Left renal cortex interstitium (tissue), 4 donors: Measurements from ENCODE around the gene KMT5C. TPM values are rescaled to one million over a fixed set of nuclear protein-coding genes. Genes with fewer than 3 reads are reported as not detected.
A peak's percentile ranks its signal among the peaks of the same experiment; 100 is the strongest.

ENCODE experiments used
- DNase-seq, 4 donors: peaks; one replicate each; pipeline ENCODE4 v3.0.0-alpha.2; 2013; ENCODE audit warnings: low read depth in 4 of 4, low spot score in 2 of 4, missing footprints in 1 of 4
- polyA plus RNA-seq, 4 donors: library from polyadenylated mRNA; unstranded; fragments of 120-200 nt; gene quantifications; one replicate each; pipeline ENCODE4 v1.2.1, GENCODE V29; 2013; ENCODE audit not compliant: insufficient read length in 4 of 4

Gene KMT5C
- polyA plus RNA-seq, 4 donors: 13.5 to 36.8 (median 27.2) TPM

DNA sequence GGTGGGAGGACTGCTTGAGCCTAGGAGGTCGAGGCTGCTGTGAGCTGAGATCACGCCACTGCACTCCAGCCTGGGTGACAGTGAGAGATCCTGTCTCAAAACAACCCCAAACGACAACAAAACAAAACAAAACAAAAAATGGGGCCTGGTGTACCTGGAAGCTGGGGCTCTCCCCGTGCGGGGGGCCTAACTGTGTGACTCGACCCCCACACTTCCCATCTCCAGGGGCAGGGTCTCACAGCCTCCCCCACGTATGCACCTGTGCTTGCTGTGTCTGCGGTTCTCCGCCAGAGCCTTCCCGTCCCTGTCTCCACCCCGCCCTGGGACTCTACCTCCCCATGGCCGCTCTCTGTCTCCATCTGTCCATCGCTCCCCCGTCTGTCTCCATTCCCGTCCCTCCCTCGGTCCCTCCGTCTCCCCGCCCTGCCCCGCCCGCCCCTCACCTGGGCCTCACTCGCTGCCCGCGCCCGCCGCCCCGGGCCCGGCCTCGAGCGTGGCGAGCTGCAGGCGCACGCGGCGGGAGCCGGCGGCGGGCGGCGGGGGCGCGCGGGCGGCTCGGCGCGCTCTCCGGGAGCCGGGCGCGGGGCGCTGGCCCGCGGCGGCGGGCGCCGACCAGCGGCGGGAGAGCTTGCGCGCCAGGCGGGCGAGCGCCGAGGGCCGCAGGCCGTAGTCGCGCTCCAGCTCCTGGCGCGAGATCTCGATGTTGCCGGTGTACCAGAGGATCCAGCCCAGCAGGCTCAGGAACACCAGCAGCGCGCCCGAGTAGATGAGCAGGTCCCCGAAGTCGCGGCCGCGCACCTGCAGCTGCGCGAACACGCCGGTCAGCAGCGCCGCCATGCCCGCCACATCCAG is 43.8 kb downstream of the KMT5C start:
- no peak for DNase-seq

DNA sequence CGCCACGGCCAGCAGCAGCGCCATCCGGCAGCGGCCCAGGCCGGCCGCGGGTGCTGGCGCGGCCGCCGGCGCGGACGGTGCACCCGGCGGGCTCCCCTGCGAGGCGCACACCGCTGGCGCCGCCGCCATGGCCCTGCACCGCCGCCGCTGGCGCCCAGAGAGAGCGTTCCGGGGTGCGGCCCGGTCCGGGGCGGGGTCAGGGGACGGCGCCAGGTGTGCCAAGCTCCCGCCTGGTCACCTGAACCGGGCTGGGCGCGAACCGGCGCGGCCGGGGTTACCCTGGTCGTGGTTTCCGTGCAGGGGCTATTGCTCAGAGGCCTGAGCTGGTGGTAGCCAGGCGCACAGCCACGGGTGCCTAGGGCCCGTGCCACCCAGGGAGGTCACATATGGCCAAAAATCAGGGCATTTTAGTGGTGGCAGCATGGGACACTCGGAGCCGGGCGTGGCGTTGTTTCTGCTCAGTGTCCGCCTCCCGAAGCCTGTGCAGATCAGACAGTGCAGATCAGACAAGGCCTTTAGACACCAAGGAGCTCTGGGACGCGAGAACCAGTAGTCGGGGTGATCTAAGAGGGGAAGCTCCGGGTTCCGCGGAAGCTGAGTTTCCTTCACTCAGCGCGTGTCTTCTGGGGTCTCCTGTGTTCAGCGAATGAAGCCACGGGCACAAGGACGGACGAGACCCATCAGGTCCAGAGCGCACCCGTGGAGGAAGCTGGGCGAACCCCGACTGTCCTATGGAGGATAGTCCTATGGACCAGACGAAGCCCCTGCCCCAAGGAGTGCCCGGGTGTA is 44.6 kb downstream of the KMT5C start, which contains the start of gene TMEM238:
TSS of gene TMEM238 (minus strand) at position 162 of the 789 bp plus-strand sequence. CDS start at position 129, 33 bp downstream.
- DNase-seq: no peak

DNA sequence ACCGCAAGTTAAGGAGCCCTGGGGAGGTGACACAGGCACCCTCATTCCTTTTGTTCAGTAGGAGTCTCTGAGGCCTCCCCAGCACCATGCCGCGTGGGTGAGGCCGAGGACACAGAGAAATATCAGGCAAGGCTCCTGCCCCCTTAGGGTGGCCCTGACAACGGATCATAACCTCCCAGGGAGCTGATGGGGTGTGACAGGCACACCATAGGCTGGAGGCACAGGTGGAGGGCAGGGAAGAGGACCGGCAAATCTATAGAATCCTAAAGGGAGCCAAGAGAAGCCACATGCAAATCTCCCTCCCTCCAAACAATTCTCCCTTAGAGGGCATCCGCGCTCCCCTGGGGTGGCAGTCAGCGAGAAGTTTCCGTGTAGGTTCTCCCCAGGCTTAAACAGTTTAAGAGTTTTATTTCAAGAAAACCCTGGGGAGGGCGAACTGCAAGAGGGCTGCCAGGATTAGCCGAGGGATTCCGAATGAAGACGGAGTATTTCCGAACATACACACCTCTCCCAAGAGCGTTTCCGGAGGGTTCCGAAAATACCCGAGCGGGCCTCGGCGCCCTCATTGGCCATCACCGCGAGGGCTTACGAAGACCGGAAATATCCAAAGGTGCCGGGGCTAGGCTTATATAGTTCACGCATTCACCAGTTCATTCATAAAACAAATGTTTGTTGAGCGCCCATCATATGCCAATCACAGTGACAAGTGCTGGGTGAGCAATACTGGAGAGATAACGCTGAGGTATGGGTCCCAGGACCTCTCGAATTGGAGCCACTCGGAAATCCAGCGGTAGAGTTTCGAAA is 45.4 kb downstream of the KMT5C start:
- DNase-seq: peak; percentile 88 to 98 (median 94)

DNA sequence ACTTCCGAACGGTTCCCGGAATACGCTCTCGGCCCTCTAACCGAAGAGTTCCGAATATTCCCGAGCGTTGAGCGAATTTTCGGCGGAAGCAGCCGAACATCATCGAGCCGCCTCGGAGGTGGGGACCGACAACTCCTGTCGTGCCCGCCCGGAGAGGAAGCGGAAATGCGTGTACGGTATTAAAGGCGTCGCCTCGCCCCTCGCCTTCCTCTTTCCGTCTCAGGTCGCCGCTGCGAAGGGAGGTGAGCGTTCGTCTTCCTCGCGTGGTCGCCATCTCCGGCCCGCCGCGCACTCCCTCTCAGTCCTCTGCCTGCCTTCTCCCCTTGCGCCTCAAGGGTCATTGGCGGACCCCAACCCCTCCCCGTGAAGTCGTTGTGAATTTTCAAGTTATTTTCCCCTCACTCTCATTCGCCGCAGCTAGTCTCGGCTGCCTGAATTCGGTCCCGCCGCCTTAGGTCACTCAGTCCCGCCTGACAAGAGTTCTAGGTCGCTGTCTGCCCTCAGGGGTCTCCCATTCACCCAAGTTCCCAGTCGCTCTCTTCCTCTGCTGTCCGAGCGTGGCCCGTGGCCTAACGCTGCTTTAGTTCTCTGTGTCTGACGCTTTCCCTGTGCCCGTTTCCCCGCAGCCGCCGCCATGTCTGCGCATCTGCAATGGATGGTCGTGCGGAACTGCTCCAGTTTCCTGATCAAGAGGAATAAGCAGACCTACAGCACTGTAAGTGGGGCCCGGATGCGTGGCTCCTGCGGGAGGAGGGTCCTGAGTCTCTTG is 46.2 kb downstream of the KMT5C start, which contains the start of gene RPL28:
TSS of gene RPL28 (plus strand) at position 209 of the 769 bp plus-strand sequence. CDS start at position 635, 426 bp downstream.
- peak; percentile 97 to 99 (median 98) for DNase-seq

DNA sequence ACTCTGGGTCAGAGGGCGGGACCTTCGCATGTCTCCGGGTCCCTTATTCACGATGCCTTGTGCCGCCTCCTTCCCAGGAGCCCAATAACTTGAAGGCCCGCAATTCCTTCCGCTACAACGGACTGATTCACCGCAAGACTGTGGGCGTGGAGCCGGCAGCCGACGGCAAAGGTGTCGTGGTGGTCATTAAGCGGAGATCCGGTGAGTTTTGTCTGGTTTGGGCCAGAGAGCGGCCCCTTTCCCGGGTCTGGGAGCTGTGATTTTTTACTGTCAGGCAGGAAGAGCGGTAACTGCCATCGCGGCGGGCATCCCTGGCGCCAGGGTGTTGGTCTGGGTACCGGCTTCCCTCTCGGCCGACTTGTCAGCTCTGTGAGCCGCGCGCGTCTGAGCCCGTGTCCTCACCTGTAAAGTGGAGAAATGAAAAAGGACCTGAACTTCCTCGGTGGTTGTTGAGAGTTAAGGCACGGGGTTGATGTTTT is 46.9 kb downstream of the KMT5C start:
- DNase-seq: no peak

DNA sequence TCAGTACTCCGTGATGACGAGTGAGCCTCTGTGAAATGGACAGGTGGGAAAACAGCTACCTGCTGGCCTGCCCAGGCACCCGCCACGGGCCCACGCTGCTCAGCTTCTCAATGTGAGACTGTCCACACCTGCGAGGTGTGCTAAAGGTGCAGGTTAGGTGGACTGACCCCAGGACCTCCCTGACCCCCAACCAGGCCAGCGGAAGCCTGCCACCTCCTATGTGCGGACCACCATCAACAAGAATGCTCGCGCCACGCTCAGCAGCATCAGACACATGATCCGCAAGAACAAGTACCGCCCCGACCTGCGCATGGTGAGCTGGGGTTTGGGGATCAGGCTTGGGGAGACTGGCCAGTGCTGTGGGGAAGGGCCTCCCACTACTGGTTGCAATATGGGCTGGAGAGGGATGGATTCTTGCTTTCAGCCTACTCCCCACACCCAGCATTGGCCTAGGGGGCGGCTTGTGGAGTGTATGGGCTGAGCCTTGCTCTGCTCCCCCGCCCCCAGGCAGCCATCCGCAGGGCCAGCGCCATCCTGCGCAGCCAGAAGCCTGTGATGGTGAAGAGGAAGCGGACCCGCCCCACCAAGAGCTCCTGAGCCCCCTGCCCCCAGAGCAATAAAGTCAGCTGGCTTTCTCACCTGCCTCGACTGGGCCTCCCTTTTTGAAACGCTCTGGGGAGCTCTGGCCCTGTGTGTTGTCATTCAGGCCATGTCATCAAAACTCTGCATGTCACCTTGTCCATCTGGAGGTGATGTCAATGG is 48.2 kb downstream of the KMT5C start:
- no peak for DNase-seq

DNA sequence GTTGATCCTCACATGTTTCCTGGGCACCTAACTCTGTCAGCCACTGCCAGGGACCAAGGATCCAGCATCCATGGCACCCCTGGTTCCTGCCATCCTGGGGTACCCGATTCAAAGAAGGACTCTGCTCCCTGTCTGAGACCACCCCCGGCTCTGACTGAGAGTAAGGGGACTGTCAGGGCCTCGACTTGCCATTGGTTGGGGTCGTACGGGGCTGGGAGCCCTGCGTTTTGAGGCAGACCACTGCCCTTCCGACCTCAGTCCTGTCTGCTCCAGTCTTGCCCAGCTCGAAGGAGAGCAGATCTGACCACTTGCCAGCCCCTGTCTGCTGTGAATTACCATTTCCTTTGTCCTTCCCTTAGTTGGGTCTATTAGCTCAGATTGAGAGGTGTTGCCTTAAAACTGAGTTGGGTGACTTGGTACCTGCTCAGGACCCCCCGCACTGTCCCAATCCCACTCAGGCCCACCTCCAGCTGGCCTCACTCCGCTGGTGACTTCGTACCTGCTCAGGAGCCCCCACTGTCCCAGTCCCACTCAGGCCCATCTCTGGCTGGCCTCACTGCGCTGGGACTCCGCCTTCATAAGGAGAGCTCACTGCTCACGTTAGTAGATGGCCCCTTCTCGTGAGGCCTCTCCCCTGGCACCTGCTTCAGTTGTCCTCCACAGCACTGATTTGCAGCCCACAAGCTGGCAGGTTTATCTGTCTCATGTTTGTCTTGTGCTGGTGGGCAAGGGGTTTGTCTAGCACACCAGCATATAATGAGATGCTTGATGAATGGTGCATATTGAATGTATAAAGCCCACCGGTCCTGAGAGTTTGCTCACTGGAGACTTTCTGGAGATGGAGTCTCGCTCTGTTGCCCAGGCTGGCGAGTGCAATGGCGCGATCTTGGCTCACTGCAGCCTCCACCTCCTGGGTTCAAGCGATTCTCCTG is 50.0 kb downstream of the KMT5C start:
- DNase-seq: no peak

DNA sequence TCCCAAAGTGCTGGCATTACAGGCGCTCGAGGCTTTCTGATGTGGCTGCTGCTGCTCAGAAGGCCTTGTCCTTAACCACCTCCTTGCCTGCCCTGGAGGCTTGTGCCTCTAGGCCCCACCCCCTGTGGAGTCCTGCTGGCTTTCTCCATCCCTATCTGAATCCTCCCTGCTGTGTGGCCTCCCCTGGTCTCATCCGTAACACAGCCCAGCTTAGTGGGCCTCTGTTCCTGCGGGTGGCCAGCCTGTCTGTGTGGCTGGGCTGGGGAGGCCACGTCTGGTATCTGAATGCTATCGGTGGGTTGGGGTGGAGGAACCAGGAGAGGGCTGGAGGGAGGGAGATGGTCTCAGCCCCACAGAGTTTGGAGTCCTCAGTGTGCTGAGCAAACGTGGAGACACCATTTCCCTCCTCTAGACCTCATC is 50.8 kb downstream of the KMT5C start:
- DNase-seq: no peak

DNA sequence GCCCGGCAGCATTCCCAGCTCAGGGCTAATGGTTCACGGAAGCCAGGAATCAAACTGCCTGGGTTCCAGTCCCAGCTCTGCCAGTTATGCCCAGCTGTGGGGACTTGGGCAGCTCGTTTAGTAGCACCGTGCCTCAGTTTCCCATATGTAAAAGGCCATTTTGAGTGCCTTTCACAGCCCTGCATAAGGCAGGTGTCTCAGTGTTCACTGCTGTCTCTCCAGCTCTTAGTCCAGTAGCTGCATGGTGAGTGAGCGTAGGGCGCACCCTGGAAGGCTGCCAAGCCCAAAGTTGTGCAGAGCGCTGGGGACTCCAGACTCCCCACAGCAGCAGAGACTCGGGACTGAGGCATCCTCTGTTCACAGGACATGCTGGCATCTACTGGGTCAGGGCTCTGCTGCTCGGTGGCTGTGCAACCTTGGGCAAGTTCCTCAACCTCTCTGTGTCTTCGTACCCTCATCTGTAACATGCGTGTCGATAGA is 51.6 kb downstream of the KMT5C start:
- no peak for DNase-seq

DNA sequence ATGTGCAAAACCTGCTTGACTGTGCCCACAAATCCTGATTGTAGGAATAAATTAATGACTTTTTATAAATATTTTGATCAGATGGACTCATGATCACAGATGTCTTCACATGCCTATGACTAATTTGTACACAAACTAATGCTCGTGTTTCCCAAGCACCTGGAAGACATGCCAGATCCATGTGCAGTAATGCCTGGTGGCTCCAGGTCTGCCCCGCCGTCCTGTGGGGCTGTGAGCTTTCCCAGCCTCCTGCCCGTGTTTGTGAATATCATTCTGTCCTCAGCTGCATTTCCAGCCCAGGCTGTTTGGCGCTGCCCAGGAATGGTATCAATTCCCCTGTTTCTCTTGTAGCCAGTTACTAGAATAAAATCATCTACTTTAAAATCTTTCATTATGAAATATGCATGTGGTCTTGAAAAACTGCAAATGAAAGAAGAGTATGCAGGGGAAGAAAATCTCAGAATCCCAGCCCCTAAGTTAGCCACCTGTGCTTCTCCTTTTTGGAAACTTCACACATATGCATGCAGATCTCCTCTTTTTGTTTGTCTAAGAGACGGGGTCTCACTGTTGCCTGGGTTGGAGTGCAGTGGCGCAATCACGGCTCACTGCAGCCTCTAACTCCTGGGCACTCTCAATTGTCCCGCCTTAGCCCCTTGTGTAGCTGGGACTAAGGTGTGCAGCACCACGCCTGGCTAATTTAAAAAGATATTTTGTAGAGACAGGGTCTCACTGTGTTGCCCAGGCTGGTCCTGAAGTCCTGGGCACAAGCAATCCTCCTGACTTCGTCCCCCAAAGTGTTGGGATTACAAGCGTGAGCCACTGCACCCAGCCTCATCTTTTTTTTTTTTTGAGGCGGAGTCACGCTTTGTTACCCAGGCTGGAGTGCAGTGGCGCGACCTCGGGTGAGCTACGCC is 52.3 kb downstream of the KMT5C start:
- no peak for DNase-seq

DNA sequence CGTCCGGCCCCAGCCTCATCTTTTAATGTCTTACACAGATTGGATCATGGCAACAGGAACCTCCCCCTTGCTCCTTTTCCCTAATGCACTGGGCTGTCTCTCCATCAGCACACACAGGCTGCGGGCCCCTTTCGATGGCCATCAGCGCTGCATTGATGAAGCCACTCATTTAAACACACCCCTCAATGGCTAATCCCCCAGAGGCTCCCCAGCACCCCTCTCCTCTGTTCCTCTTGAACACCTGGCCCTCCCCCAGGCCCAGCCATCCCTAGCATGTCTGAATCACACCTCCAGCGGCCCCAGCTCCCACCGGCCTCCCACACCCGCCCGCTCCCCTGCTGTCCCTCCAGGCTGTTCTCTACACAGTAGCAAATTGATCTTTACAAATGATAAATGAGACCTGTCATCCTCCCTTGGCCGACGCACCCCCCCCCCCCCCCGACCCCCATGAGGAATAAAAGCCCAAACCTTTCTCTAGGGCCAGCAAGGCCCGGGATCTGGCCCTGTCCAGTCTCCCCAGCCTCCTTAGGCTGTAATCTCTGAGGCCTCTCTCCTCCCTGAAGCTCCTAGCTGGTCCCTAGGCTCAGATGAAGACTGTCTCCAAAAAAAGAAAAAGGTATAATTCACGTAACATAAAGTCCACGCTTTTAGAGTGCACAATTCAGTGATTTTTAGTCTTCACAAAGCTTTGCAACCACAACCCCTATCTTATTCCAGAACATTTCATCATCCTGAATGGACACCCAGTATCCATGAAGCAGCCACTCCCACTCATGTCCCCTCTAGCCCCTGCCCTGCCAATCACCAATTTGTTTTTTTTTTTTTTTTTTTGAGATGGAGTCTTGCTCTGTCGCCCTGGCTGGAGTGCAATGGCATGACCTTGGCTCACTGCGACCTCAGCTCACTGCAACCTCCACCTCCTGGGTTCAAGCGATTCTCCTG is 53.4 kb downstream of the KMT5C start:
- no peak for DNase-seq

Other genes with a start within 250 kb of the KMT5C start
- 100 to 1,000 TPM in 2 of 4 donors, 10 to 100 TPM in 2; 58.7 to 123 (median 100) TPM for gene PPP1R12C, start 222.2 kb upstream of the KMT5C start, polyA plus RNA-seq
- gene TNNT1, start 190.7 kb upstream of the KMT5C start, polyA plus RNA-seq: 1 to 10 TPM; 2.7 to 7.7 (median 4.1) TPM
- 1 to 10 TPM; 3.3 to 6.6 (median 4.4) TPM for gene TNNI3, start 182.1 kb upstream of the KMT5C start, polyA plus RNA-seq
- gene DNAAF3, start 173.3 kb upstream of the KMT5C start, polyA plus RNA-seq: 1 to 10 TPM; 5.1 to 10.0 (median 9.6) TPM
- gene SYT5, start 159.6 kb upstream of the KMT5C start, polyA plus RNA-seq: under 1 TPM; 0.07 to 0.71 (median 0.17) TPM
- under 1 TPM; 0.06 to 0.17 (median 0.11) TPM for gene PTPRH, start 130.4 kb upstream of the KMT5C start, polyA plus RNA-seq
- 1 to 10 TPM; 2.4 to 7.4 (median 4.0) TPM for gene TMEM86B, start 111.1 kb upstream of the KMT5C start, polyA plus RNA-seq
- 10 to 100 TPM; 37.3 to 61.5 (median 51.1) TPM for gene PPP6R1, start 80.9 kb upstream of the KMT5C start, polyA plus RNA-seq
- 10 to 100 TPM; 26.0 to 51.5 (median 42.0) TPM for gene HSPBP1, start 59.8 kb upstream of the KMT5C start, polyA plus RNA-seq
- 10 to 100 TPM; 14.4 to 21.4 (median 15.9) TPM for gene BRSK1, start 55.9 kb upstream of the KMT5C start, polyA plus RNA-seq
- 1 to 10 TPM; 1.0 to 1.7 (median 1.3) TPM for gene TMEM150B, start 14.5 kb upstream of the KMT5C start, polyA plus RNA-seq
- gene COX6B2, start 14.8 kb downstream of the KMT5C start, polyA plus RNA-seq: 1 to 10 TPM in 3 of 4 donors, under 1 TPM in 1; 0.76 to 1.8 (median 1.4) TPM
- under 1 TPM; 0.08 to 0.49 (median 0.21) TPM for gene GARIN5B, start 23.4 kb downstream of the KMT5C start, polyA plus RNA-seq
- 1 to 10 TPM; 1.0 to 2.6 (median 1.6) TPM for gene IL11, start 30.6 kb downstream of the KMT5C start, polyA plus RNA-seq
- under 1 TPM in 2 of 4 donors, not detected in 2; 0.40 to 0.76 TPM for gene TMEM190, start 37.0 kb downstream of the KMT5C start, polyA plus RNA-seq
- gene TMEM238, start 44.4 kb downstream of the KMT5C start, polyA plus RNA-seq: 1 to 10 TPM in 2 of 4 donors, under 1 TPM in 2; 0.18 to 2.4 (median 1.0) TPM
- gene RPL28, start 46.1 kb downstream of the KMT5C start, polyA plus RNA-seq: 1,000 to 10,000 TPM in 3 of 4 donors, 100 to 1,000 TPM in 1; 826 to 1,568 (median 1,229) TPM
- 10 to 100 TPM; 38.3 to 71.0 (median 48.0) TPM for gene UBE2S, start 67.9 kb downstream of the KMT5C start, polyA plus RNA-seq
- gene SHISA7, start 103.4 kb downstream of the KMT5C start, polyA plus RNA-seq: under 1 TPM; 0.16 to 0.38 (median 0.22) TPM
- 10 to 100 TPM; 33.8 to 59.3 (median 42.8) TPM for gene ISOC2, start 121.8 kb downstream of the KMT5C start, polyA plus RNA-seq
- not detected for gene C19orf85, start 124.9 kb downstream of the KMT5C start, polyA plus RNA-seq
- gene ZNF628, start 136.7 kb downstream of the KMT5C start, polyA plus RNA-seq: 1 to 10 TPM; 2.3 to 6.8 (median 4.4) TPM
- 10 to 100 TPM; 41.9 to 74.3 (median 57.1) TPM for gene NAT14, start 145.3 kb downstream of the KMT5C start, polyA plus RNA-seq
- 1 to 10 TPM; 1.4 to 3.1 (median 2.1) TPM for gene SSC5D, start 148.6 kb downstream of the KMT5C start, polyA plus RNA-seq
- 1 to 10 TPM in 1 of 4 donors, under 1 TPM in 3; 0.51 to 1.5 (median 0.88) TPM for gene SBK2, start 197.3 kb downstream of the KMT5C start, polyA plus RNA-seq
- gene SBK3, start 205.7 kb downstream of the KMT5C start, polyA plus RNA-seq: under 1 TPM; 0.10 to 0.22 (median 0.13) TPM
- 10 to 100 TPM in 3 of 4 donors, 1 to 10 TPM in 1; 9.8 to 26.1 (median 17.7) TPM for gene ZNF579, start 241.0 kb downstream of the KMT5C start, polyA plus RNA-seq